Natural killer cell (primary cell): ENCODE data around the gene COX19. TPM values are rescaled to one million over a fixed set of nuclear protein-coding genes. Genes with fewer than 3 reads are reported as not detected.

ENCODE experiments used
- ATAC-seq, 3 donors: fragments of 150-1000 bp in 2 of 3; fragments of 200-7000 bp in 1 of 3; cut with Tn5 transposase; 1 replicate in 1 of 3; 2 replicates in 2 of 3; pipeline ENCODE4 v1.10.0; 2021; ENCODE audit warnings: mild to moderate bottlenecking in 2 of 3, moderate library complexity in 2 of 3
- DNase-seq, 2 donors: peaks; one replicate each; pipeline versions ENCODE4 v3.0.0 to v3.0.0-alpha.2; 2013 to 2021; ENCODE audit warnings: mixed read lengths in 1 of 2
- H3K27ac ChIP-seq: one replicate; pipeline ENCODE4 v1.5.1; 2013; ENCODE audit warnings: mild to moderate bottlenecking, low read length
- H3K27me3 ChIP-seq: one replicate; pipeline ENCODE4 v1.6.1; 2013; ENCODE audit warnings: low read length; ENCODE audit not compliant: control insufficient read depth, insufficient read depth
- H3K36me3 ChIP-seq: one replicate; pipeline ENCODE4 v1.6.1; 2013; ENCODE audit warnings: low read length; ENCODE audit not compliant: control insufficient read depth, insufficient read depth
- H3K4me1 ChIP-seq: one replicate; pipeline ENCODE4 v1.6.1; 2013; ENCODE audit warnings: low read length; ENCODE audit not compliant: control insufficient read depth, insufficient read depth
- H3K4me3 ChIP-seq: one replicate; pipeline ENCODE4 v1.5.1; 2013; ENCODE audit warnings: low read length
- H3K9me3 ChIP-seq: one replicate; pipeline ENCODE4 v1.6.1; 2013; ENCODE audit warnings: low read length; ENCODE audit not compliant: control insufficient read depth, insufficient read depth
- H3K27ac Mint-ChIP-seq, 2 donors: one replicate each; pipeline ENCODE4 v1.8.0; 2022; ENCODE audit warnings: mild to moderate bottlenecking in 2 of 2, mixed read lengths in 2 of 2, moderate library complexity in 1 of 2
- H3K27me3 Mint-ChIP-seq, 2 donors: one replicate each; pipeline ENCODE4 v1.8.0; 2022; ENCODE audit warnings: low read depth in 2 of 2, mixed read lengths in 2 of 2
- H3K36me3 Mint-ChIP-seq: one replicate; pipeline ENCODE4 v1.8.0; 2022; ENCODE audit warnings: mixed read lengths
- H3K4me1 Mint-ChIP-seq, 2 donors: one replicate each; pipeline ENCODE4 v1.8.0; 2022; ENCODE audit warnings: mixed read lengths in 2 of 2
- H3K4me3 Mint-ChIP-seq: one replicate; pipeline ENCODE4 v1.8.0; 2022; ENCODE audit warnings: mild to moderate bottlenecking, moderate library complexity, mixed read lengths
- H3K9me3 Mint-ChIP-seq, 2 donors: one replicate each; pipeline ENCODE4 v1.8.0; 2022; ENCODE audit warnings: mixed read lengths in 2 of 2
- WGBS: methylation state at CpG from one replicate; pipeline ENCODE4 v1.1.7; 2013; ENCODE audit warnings: missing lambda C conversion rate; ENCODE audit not compliant: insufficient coverage; 5-methylcytosine and 5-hydroxymethylcytosine counted together
- intact Hi-C: fragments of 100-400 bp; cut with micrococcal nuclease; formaldehyde crosslinking; loops from one replicate; pipeline ENCODE4 v1.14.2; 2022
- total RNA-seq, 4 donors: library from RNA; stranded (reverse); fragments of 120-200 nt in 1 of 4; gene quantifications; one replicate each; pipeline versions ENCODE4 v1.2.3 to v1.2.4, GENCODE V29; 2013 to 2022
- TF ChIP-seq, protein P1 (sequence below): fragments of 200-600 bp; IDR thresholded peaks from one replicate; pipeline ENCODE4 v1.8.0; 2022; ENCODE audit warnings: antibody characterized with exemption

The COX19 gene
- total RNA-seq, 3 donors from 2014 or later (not counting 1 experiment from before 2014, with no cell fraction given) = 33.6 to 38.3 (median 33.6) TPM

DNA sequence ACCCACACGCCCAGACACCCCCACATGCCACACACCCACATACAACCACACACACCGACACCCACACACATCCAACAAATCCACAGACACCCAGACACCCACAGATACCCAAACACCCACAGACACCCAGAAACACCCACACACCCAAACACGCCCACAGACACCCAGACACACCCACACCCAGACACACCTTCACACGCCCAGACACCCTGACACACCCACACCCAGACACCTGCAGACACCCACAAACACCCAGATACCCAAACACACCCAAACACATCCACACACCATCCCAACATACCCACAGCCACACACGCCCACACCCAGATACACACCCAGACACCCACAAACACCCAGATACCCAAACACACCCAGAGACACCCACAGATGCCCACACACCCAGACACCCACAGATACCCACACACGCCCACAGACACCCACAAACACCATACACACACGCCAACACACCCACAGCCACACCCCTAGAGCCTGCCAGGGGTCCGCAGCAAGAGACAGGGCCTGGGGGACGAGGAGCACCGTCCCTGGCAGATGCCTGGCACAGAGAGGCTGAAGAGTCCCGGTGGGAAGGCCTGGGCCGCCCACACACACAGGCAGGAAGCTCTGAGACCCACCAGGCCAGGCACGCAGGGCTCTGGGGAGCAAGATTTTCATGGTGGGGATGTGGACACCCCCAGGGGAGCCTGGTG, 36.1 kb upstream of the COX19 start:
- Mint-ChIP-seq H3K36me3 (no peaks in the 10 kb centered on the region), H3K9me3 (peaks cover 6% of the 10 kb centered on the region in 2 donors), H3K27me3 (no peaks in the 10 kb centered on the region), H3K4me1 (peaks cover 17 to 29% of the 10 kb centered on the region in 2 donors), H3K27ac (peak overlapping the region; percentile 85 to 98), H3K4me3 (peak overlapping the region; percentile 62)
- ATAC-seq = peak; percentile 44 to 66 (median 63)
- no peak overlapping the region for H3K4me3 ChIP-seq
- no peaks in the 10 kb centered on the region for H3K36me3 ChIP-seq
- TF ChIP-seq, protein P1, sequence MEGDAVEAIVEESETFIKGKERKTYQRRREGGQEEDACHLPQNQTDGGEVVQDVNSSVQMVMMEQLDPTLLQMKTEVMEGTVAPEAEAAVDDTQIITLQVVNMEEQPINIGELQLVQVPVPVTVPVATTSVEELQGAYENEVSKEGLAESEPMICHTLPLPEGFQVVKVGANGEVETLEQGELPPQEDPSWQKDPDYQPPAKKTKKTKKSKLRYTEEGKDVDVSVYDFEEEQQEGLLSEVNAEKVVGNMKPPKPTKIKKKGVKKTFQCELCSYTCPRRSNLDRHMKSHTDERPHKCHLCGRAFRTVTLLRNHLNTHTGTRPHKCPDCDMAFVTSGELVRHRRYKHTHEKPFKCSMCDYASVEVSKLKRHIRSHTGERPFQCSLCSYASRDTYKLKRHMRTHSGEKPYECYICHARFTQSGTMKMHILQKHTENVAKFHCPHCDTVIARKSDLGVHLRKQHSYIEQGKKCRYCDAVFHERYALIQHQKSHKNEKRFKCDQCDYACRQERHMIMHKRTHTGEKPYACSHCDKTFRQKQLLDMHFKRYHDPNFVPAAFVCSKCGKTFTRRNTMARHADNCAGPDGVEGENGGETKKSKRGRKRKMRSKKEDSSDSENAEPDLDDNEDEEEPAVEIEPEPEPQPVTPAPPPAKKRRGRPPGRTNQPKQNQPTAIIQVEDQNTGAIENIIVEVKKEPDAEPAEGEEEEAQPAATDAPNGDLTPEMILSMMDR = no peak
- H3K27ac ChIP-seq = peak overlapping the region; percentile 70
- H3K4me1 ChIP-seq = peaks cover 28% of the 10 kb centered on the region
- 49% methylated on average over 13 of the region's 13 CpGs for WGBS
- intact Hi-C loops = loop anchor here (1.0 kb wide), 1 partner anchor 18 kb away; no protein-coding TSS in a partner anchor
- H3K27me3 ChIP-seq = no peaks in the 10 kb centered on the region
- peaks cover 14% of the 10 kb centered on the region for H3K9me3 ChIP-seq
- peak; percentile 44 to 46 for DNase-seq

DNA sequence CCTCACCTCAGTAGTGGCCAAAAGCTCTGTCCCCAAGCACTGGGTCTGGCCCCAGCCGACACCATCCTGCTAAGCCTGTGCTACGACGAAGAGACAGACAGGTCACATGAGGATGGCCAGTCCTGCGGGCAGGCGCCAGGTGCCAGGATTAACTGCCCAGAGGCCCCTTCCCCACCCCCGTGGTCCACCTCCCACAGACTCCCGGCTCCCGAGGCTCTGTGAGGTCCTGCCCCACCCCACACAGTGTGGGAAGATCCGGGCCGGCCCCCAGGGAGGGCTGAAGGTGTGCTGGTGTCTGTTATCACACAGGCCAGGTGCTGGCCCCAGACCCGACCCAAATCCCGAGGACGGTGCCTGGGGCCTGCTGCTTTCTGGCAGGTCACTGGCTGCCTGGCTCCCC, 34.9 kb upstream of the COX19 start:
- ATAC-seq = no peak
- peaks cover 6% of the 10 kb centered on the region in 2 donors for H3K9me3 Mint-ChIP-seq

DNA sequence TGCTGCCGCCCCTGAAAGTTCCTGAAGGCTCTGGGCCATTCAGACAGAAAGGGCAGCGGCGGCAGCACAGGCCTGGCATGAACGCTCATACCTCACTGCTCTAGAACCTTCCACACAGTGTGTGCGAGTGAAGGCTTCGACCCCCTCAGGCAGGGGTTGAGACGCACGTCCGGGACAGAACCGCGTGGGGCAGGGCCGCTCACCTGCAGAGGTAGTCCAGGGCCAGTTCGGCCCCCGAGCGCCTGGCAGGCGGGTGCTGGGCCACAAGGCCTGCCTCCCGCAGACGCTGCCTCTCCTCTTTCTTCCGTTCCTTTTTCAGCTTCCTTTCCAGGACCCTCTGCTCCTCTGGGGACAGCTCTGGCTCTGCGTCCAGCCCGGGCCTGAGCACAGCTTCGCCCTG, 34.4 kb upstream of the COX19 start:
- Mint-ChIP-seq H3K27me3 (no peaks in the 10 kb centered on the region), H3K4me1 (peaks cover 21 to 33% of the 10 kb centered on the region in 2 donors), H3K9me3 (peaks cover 6% of the 10 kb centered on the region in 2 donors), H3K4me3 (no peak overlapping the region), H3K27ac (no peak overlapping the region), H3K36me3 (no peaks in the 10 kb centered on the region)
- no peaks in the 10 kb centered on the region for H3K36me3 ChIP-seq
- H3K4me1 ChIP-seq = peaks cover 28% of the 10 kb centered on the region
- DNase-seq (no peak), ATAC-seq (no peak)
- TF ChIP-seq, protein P1 = no peak
- no peak overlapping the region for H3K4me3 ChIP-seq
- WGBS = 98% methylated on average over 22 of the region's 22 CpGs
- H3K9me3 ChIP-seq = peaks cover 14% of the 10 kb centered on the region
- H3K27me3 ChIP-seq = no peaks in the 10 kb centered on the region
- intact Hi-C loops = no loop called here
- H3K27ac ChIP-seq = no peak overlapping the region

More for the DNA sequence above, 34.9 kb upstream of the COX19 start:
- no peaks in the 10 kb centered on the region for H3K27me3 ChIP-seq
- no peaks in the 10 kb centered on the region for H3K36me3 ChIP-seq
- no peak for DNase-seq
- H3K4me1 ChIP-seq = peaks cover 28% of the 10 kb centered on the region
- no peak overlapping the region for H3K4me3 ChIP-seq
- Mint-ChIP-seq H3K27me3 (no peaks in the 10 kb centered on the region), H3K27ac (no peak overlapping the region), H3K4me3 (no peak overlapping the region), H3K36me3 (no peaks in the 10 kb centered on the region), H3K4me1 (peaks cover 21 to 33% of the 10 kb centered on the region in 2 donors)
- H3K27ac ChIP-seq = no peak overlapping the region
- 95% methylated on average over 13 of the region's 13 CpGs for WGBS
- peaks cover 14% of the 10 kb centered on the region for H3K9me3 ChIP-seq
- intact Hi-C loops = no loop called here
- TF ChIP-seq, protein P1 = no peak
